Measurements from ENCODE around the gene RNF227. TPM values are rescaled to one million over a fixed set of nuclear protein-coding genes. Genes with fewer than 3 reads are reported as not detected.

The RNF227 gene
- total and polyA plus RNA-seq, 2 of the 13 experiments (the other 11 are each of a cell fraction or from before 2014, with no cell fraction given): 0.20 to 0.79 TPM

DNA sequence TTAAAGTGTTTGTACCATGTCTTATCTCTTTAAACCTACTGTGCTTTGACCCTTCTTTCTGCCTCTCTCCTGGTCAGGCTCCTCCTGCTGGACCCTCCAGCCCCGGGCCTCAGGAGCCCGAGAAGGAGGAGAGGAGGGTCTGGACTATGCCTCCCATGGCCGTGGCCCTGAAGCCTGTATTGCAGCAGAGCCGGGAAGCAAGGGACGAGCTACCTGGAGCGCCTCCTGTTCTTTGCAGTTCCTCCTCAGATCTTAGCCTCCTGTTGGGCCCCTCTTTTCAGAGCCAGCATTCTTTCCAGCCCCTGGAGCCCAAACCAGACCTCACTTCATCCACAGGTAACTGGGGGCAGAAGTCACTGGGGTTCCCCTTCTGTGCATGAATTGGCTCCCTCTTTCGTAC, 29.6 kb upstream of the RNF227 start (continued):
- TF ChIP-seq, protein P1, sequence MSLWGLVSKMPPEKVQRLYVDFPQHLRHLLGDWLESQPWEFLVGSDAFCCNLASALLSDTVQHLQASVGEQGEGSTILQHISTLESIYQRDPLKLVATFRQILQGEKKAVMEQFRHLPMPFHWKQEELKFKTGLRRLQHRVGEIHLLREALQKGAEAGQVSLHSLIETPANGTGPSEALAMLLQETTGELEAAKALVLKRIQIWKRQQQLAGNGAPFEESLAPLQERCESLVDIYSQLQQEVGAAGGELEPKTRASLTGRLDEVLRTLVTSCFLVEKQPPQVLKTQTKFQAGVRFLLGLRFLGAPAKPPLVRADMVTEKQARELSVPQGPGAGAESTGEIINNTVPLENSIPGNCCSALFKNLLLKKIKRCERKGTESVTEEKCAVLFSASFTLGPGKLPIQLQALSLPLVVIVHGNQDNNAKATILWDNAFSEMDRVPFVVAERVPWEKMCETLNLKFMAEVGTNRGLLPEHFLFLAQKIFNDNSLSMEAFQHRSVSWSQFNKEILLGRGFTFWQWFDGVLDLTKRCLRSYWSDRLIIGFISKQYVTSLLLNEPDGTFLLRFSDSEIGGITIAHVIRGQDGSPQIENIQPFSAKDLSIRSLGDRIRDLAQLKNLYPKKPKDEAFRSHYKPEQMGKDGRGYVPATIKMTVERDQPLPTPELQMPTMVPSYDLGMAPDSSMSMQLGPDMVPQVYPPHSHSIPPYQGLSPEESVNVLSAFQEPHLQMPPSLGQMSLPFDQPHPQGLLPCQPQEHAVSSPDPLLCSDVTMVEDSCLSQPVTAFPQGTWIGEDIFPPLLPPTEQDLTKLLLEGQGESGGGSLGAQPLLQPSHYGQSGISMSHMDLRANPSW (CRISPR knock-in tag; IDR thresholded peaks at IDR 0.05; ENCODE audit: borderline replicate concordance): no peak
- TF ChIP-seq, protein P2, sequence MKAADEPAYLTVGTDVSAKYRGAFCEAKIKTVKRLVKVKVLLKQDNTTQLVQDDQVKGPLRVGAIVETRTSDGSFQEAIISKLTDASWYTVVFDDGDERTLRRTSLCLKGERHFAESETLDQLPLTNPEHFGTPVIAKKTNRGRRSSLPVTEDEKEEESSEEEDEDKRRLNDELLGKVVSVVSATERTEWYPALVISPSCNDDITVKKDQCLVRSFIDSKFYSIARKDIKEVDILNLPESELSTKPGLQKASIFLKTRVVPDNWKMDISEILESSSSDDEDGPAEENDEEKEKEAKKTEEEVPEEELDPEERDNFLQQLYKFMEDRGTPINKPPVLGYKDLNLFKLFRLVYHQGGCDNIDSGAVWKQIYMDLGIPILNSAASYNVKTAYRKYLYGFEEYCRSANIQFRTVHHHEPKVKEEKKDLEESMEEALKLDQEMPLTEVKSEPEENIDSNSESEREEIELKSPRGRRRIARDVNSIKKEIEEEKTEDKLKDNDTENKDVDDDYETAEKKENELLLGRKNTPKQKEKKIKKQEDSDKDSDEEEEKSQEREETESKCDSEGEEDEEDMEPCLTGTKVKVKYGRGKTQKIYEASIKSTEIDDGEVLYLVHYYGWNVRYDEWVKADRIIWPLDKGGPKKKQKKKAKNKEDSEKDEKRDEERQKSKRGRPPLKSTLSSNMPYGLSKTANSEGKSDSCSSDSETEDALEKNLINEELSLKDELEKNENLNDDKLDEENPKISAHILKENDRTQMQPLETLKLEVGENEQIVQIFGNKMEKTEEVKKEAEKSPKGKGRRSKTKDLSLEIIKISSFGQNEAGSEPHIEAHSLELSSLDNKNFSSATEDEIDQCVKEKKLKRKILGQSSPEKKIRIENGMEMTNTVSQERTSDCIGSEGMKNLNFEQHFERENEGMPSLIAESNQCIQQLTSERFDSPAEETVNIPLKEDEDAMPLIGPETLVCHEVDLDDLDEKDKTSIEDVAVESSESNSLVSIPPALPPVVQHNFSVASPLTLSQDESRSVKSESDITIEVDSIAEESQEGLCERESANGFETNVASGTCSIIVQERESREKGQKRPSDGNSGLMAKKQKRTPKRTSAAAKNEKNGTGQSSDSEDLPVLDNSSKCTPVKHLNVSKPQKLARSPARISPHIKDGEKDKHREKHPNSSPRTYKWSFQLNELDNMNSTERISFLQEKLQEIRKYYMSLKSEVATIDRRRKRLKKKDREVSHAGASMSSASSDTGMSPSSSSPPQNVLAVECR (CRISPR knock-in tag; IDR thresholded peaks at IDR 0.05; ENCODE audit: borderline replicate concordance): no peak
- TF ChIP-seq, protein P3, sequence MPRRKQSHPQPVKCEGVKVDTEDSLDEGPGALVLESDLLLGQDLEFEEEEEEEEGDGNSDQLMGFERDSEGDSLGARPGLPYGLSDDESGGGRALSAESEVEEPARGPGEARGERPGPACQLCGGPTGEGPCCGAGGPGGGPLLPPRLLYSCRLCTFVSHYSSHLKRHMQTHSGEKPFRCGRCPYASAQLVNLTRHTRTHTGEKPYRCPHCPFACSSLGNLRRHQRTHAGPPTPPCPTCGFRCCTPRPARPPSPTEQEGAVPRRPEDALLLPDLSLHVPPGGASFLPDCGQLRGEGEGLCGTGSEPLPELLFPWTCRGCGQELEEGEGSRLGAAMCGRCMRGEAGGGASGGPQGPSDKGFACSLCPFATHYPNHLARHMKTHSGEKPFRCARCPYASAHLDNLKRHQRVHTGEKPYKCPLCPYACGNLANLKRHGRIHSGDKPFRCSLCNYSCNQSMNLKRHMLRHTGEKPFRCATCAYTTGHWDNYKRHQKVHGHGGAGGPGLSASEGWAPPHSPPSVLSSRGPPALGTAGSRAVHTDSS (CRISPR knock-in tag; conservative IDR thresholded peaks at IDR 0.05): no peak
- TF ChIP-seq U2AF2 (IDR thresholded peaks at IDR 0.05; ENCODE audit: low read depth, low read length) (no peak), FOSL1 (CRISPR knock-in tag; IDR thresholded peaks at IDR 0.05; ENCODE audit: borderline replicate concordance) (no peak), ZKSCAN1 (IDR thresholded peaks at IDR 0.05; ENCODE audit: low read length) (no peak), ZNF614 (CRISPR knock-in tag; IDR thresholded peaks at IDR 0.05; ENCODE audit: borderline replicate concordance) (no peak), ZNF292 (CRISPR knock-in tag; IDR thresholded peaks at IDR 0.05; ENCODE audit: borderline replicate concordance, low read depth) (no peak)
- TF ChIP-seq, protein P4, sequence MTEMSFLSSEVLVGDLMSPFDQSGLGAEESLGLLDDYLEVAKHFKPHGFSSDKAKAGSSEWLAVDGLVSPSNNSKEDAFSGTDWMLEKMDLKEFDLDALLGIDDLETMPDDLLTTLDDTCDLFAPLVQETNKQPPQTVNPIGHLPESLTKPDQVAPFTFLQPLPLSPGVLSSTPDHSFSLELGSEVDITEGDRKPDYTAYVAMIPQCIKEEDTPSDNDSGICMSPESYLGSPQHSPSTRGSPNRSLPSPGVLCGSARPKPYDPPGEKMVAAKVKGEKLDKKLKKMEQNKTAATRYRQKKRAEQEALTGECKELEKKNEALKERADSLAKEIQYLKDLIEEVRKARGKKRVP (CRISPR knock-in tag; IDR thresholded peaks at IDR 0.05): no peak
- TF ChIP-seq, protein P5, sequence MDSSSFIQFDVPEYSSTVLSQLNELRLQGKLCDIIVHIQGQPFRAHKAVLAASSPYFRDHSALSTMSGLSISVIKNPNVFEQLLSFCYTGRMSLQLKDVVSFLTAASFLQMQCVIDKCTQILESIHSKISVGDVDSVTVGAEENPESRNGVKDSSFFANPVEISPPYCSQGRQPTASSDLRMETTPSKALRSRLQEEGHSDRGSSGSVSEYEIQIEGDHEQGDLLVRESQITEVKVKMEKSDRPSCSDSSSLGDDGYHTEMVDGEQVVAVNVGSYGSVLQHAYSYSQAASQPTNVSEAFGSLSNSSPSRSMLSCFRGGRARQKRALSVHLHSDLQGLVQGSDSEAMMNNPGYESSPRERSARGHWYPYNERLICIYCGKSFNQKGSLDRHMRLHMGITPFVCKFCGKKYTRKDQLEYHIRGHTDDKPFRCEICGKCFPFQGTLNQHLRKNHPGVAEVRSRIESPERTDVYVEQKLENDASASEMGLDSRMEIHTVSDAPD (CRISPR knock-in tag; IDR thresholded peaks at IDR 0.05): no peak
